Smooth muscle cell (in vitro differentiated cells): ENCODE measurements around the gene PRKAG2. TPM values are rescaled to one million over a fixed set of nuclear protein-coding genes. Genes with fewer than 3 reads are reported as not detected.
A peak's percentile ranks its signal among the peaks of the same experiment; 100 is the strongest.

Experiments
- DNase-seq: peaks from one replicate; lab custom pipeline; 2025; ENCODE audit not compliant: unreplicated experiment; lab: John Stamatoyannopoulos, UW
- H2AFZ ChIP-seq: fragments of 200-600 bp; sonication (generic); 2 replicates; pipeline ENCODE4 v1.6.0; 2016; ENCODE audit warnings: antibody characterized with exemption, low read depth, mild to moderate bottlenecking
- H3F3A ChIP-seq: fragments of 200-600 bp; sonication (generic); 2 replicates; pipeline ENCODE4 v1.6.0; 2017; ENCODE audit warnings: antibody characterized with exemption, low read depth
- H3K27ac ChIP-seq: fragments of 200-600 bp; sonication (generic); 2 replicates; pipeline ENCODE4 v1.5.1; 2016; ENCODE audit warnings: low read depth, mild to moderate bottlenecking
- H3K27me3 ChIP-seq: fragments of 200-600 bp; sonication (generic); 2 replicates; pipeline ENCODE4 v1.6.1; 2016; ENCODE audit warnings: low read depth, mild to moderate bottlenecking
- H3K36me3 ChIP-seq: fragments of 200-600 bp; sonication (generic); 2 replicates; pipeline ENCODE4 v1.5.1; 2016; ENCODE audit warnings: low read depth
- H3K4me1 ChIP-seq: fragments of 200-600 bp; sonication (generic); 2 replicates; pipeline ENCODE4 v1.5.1; 2016; ENCODE audit warnings: low read depth
- H3K4me2 ChIP-seq: fragments of 200-600 bp; sonication (generic); 2 replicates; pipeline ENCODE4 v1.6.0; 2016; ENCODE audit warnings: mild to moderate bottlenecking
- H3K4me3 ChIP-seq: fragments of 200-600 bp; sonication (generic); 2 replicates; pipeline ENCODE4 v1.5.1; 2016; ENCODE audit warnings: mild to moderate bottlenecking
- H3K79me2 ChIP-seq: fragments of 200-600 bp; sonication (generic); 2 replicates; pipeline ENCODE4 v1.6.0; 2016; ENCODE audit warnings: low read depth, mild to moderate bottlenecking
- H3K9ac ChIP-seq: fragments of 200-600 bp; sonication (generic); 2 replicates; pipeline ENCODE4 v1.6.0; 2016; ENCODE audit warnings: low read depth
- H3K9me3 ChIP-seq: fragments of 200-600 bp; sonication (generic); replicated peaks from 2 replicates; pipeline ENCODE4 v1.5.1; 2016; ENCODE audit warnings: low read depth
- H4K20me1 ChIP-seq: fragments of 200-600 bp; sonication (generic); 2 replicates; pipeline ENCODE4 v1.6.0; 2016; ENCODE audit warnings: low read depth
- WGBS: methylation state at CpG from one replicate; pipeline ENCODE4 v1.1.7; 2016; ENCODE audit warnings: low lambda C conversion rate; 5-methylcytosine and 5-hydroxymethylcytosine counted together
- polyA plus RNA-seq: library from polyadenylated mRNA; unstranded; fragments of >200 nt; fragmentation: Nextera tagmentation; extraction: Ambion mirVana; gene quantifications from 2 replicates; pipeline ENCODE4 v1.2.1, GENCODE V29; 2016
- total RNA-seq: library from RNA; depleted of rRNA; stranded (reverse); fragments of >200 nt; gene quantifications from 2 replicates; pipeline ENCODE4 v1.2.3, GENCODE V29; 2014
- TF ChIP-seq, protein P1 (sequence below): fragments of 200-600 bp; sonication (generic); IDR thresholded peaks from 2 replicates; pipeline ENCODE4 v1.5.1; 2017; ENCODE audit warnings: borderline replicate concordance, mild to moderate bottlenecking, antibody characterized with exemption; ENCODE audit not compliant: insufficient read depth, poor library complexity, severe bottlenecking

Gene PRKAG2
- total and polyA plus RNA-seq, 2 experiments from 2014 or later, result 3.5 to 3.9 TPM

DNA sequence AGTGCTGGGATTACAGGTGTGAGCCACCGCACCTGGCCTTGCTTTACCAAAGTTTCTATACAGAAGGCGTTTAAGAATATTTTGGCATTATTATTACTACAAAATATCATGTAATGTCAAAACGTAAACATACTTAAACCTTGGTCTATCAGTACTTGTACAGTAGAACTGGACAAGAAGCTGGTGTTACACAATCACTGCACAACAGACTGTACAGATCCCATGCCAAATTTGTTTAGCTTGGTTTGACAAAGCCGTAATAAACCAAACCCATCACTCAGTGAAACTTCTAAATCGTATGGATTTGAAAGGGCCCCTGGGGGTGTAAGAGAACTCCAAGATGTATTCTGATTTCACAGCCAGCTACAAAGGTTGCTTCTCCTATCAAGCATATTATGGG is 305.4 kb downstream of the PRKAG2 start:
- TF ChIP-seq, protein P1, sequence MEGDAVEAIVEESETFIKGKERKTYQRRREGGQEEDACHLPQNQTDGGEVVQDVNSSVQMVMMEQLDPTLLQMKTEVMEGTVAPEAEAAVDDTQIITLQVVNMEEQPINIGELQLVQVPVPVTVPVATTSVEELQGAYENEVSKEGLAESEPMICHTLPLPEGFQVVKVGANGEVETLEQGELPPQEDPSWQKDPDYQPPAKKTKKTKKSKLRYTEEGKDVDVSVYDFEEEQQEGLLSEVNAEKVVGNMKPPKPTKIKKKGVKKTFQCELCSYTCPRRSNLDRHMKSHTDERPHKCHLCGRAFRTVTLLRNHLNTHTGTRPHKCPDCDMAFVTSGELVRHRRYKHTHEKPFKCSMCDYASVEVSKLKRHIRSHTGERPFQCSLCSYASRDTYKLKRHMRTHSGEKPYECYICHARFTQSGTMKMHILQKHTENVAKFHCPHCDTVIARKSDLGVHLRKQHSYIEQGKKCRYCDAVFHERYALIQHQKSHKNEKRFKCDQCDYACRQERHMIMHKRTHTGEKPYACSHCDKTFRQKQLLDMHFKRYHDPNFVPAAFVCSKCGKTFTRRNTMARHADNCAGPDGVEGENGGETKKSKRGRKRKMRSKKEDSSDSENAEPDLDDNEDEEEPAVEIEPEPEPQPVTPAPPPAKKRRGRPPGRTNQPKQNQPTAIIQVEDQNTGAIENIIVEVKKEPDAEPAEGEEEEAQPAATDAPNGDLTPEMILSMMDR, result no peak
- H3K4me2 ChIP-seq, result no peak overlapping the region
- H4K20me1 ChIP-seq, result no peaks in the 10 kb centered on the region
- H3K4me1 ChIP-seq, result no peaks in the 10 kb centered on the region
- H3F3A ChIP-seq, result no peaks in the 10 kb centered on the region
- no peak overlapping the region for H2AFZ ChIP-seq
- DNase-seq, result no peak
- H3K9ac ChIP-seq, result no peak overlapping the region
- H3K79me2 ChIP-seq, result no peaks in the 10 kb centered on the region
- H3K9me3 ChIP-seq, result no peaks in the 10 kb centered on the region
- H3K36me3 ChIP-seq, result no peaks in the 10 kb centered on the region
- no peak overlapping the region for H3K27ac ChIP-seq
- H3K27me3 ChIP-seq, result no peaks in the 10 kb centered on the region
- 94% methylated on average over 5 of the region's 5 CpGs for WGBS
- no peak overlapping the region for H3K4me3 ChIP-seq

DNA sequence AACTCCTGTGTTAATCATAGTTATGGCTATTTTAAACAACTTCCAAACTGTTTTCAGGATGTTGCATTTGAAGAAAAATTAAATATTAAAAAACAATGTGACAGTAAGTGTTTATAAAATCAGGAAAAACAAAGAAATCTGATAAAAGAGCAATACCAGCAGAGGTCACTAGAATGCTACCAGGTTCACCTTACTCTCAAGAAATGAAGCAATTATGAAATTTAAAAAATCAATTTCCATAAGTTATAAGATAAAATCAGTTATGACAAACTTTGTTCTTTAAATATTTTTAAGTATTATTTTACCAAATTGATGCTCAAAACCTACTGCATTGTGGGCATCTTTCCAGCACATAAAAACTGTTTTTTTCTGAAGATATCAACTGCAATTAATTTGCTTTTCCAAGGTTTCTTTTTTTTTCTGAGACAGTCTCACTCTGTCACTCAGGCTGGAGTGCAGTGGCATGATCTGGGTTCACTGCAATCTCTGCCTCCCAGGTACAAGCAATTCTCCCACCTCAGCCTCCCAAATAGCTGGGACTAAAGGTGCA is 306.5 kb downstream of the PRKAG2 start:
- H3F3A ChIP-seq, result no peaks in the 10 kb centered on the region
- no peaks in the 10 kb centered on the region for H3K36me3 ChIP-seq
- H3K4me3 ChIP-seq, result no peak overlapping the region
- H3K79me2 ChIP-seq, result no peaks in the 10 kb centered on the region
- no peak overlapping the region for H3K27ac ChIP-seq
- DNase-seq, result no peak
- no peaks in the 10 kb centered on the region for H3K4me1 ChIP-seq
- H3K4me2 ChIP-seq, result no peak overlapping the region
- no peaks in the 10 kb centered on the region for H4K20me1 ChIP-seq
- no peak overlapping the region for H2AFZ ChIP-seq
- TF ChIP-seq, protein P1, result peak; percentile 55
- H3K9me3 ChIP-seq, result no peaks in the 10 kb centered on the region
- H3K9ac ChIP-seq, result no peak overlapping the region
- no peaks in the 10 kb centered on the region for H3K27me3 ChIP-seq

DNA sequence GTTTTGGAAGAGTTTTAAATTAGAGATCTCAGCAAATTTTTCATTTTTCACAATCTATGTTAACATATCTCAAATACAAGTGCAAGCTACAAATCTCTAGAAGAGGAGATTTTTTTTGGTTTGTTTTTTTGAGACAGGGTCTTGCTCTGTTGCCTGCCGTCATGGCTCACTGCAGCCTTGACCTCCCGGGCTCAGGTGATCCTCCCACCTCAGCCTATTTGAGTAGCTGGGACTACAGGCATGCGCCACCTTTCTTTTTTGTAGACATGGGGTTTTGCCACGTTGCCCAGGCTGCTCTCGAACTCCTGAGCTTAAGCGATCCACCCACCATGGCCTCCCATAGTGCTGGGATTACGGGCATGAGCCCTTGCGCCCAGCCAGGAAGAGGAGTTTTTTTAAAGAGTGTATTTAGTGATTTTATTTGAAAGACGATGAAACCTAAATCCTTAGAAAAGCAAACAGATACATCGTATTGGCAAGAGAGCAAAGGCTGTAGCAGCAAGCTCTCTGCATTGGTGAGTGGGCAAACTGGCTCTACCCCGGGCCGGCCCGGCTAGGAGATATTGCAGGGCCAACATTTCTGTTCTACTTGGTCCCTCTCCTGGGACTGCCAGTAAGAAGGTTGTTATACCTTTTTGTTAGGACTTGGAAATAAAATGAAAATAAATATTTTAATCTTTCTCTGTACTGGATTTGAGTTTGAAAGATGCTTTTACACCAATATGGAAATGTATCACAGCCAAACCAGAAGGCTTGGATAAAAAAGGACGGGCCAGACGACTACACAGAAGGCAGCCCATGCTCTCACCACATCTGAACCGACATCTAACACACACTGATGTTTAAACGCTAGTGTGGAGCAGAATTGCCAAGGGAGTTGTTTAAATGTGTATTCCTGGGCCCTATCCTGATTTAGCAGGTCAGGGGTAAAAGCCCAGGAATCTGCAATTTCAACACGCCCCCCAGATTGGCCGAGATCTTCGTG is 307.7 kb downstream of the PRKAG2 start:
- DNase-seq, result no peak
- H2AFZ ChIP-seq, result no peak overlapping the region
- H3K4me1 ChIP-seq, result no peaks in the 10 kb centered on the region
- no peaks in the 10 kb centered on the region for H3K79me2 ChIP-seq
- TF ChIP-seq, protein P1, result no peak
- no peaks in the 10 kb centered on the region for H3K36me3 ChIP-seq
- H3K9ac ChIP-seq, result no peak overlapping the region
- H3K27me3 ChIP-seq, result no peaks in the 10 kb centered on the region
- no peaks in the 10 kb centered on the region for H3K9me3 ChIP-seq
- H3K4me2 ChIP-seq, result no peak overlapping the region
- H3K27ac ChIP-seq, result no peak overlapping the region
- 91% methylated on average over 20 of the region's 20 CpGs for WGBS
- no peaks in the 10 kb centered on the region for H3F3A ChIP-seq
- no peak overlapping the region for H3K4me3 ChIP-seq
- no peaks in the 10 kb centered on the region for H4K20me1 ChIP-seq
